Liver (tissue), 9 donors: ENCODE data around the gene PASD1. TPM values are rescaled to one million over a fixed set of nuclear protein-coding genes. Genes with fewer than 3 reads are reported as not detected.

Source experiments
- DNase-seq: peaks from one replicate; pipeline ENCODE4 v3.0.0-alpha.2; 2017; ENCODE audit warnings: low spot score
- H3K27ac ChIP-seq, 2 donors: one replicate each; pipeline ENCODE4 v1.7.0; 2013; ENCODE audit warnings: inconsistent platforms in 2 of 2, low read length in 2 of 2, control low read depth in 1 of 2, low read depth in 1 of 2, mild to moderate bottlenecking in 1 of 2
- H3K27me3 ChIP-seq, 4 donors: one replicate each; pipeline versions ENCODE4 v1.6.1 to v1.7.0; 2013; ENCODE audit warnings: low read length in 3 of 4, inconsistent platforms in 1 of 4, mild to moderate bottlenecking in 1 of 4, moderate library complexity in 1 of 4; ENCODE audit not compliant: control insufficient read depth in 4 of 4, insufficient read depth in 4 of 4
- H3K36me3 ChIP-seq, 4 donors: one replicate each; pipeline versions ENCODE4 v1.6.1 to v1.7.0; 2013; ENCODE audit warnings: low read length in 3 of 4, mild to moderate bottlenecking in 3 of 4, low read depth in 1 of 4, moderate library complexity in 1 of 4; ENCODE audit not compliant: control insufficient read depth in 4 of 4, insufficient read depth in 3 of 4
- H3K4me1 ChIP-seq, 4 donors: one replicate each; pipeline versions ENCODE4 v1.6.1 to v1.7.0; 2013; ENCODE audit warnings: low read length in 3 of 4, mild to moderate bottlenecking in 3 of 4, moderate library complexity in 1 of 4; ENCODE audit not compliant: control insufficient read depth in 4 of 4, insufficient read depth in 4 of 4
- H3K4me3 ChIP-seq, 3 donors: one replicate each; pipeline versions ENCODE4 v1.6.1 to v1.7.0; 2013; ENCODE audit warnings: low read length in 3 of 3, control low read depth in 1 of 3, low read depth in 1 of 3, mild to moderate bottlenecking in 1 of 3
- H3K9ac ChIP-seq, 2 donors: one replicate each; pipeline ENCODE4 v1.7.0; 2013; ENCODE audit warnings: low read length in 2 of 2, mild to moderate bottlenecking in 2 of 2, moderate library complexity in 2 of 2, control low read depth in 1 of 2, low read depth in 1 of 2
- H3K9me3 ChIP-seq, 4 donors: one replicate each; pipeline versions ENCODE4 v1.6.1 to v1.7.0; 2013; ENCODE audit warnings: low read length in 3 of 4; ENCODE audit not compliant: control insufficient read depth in 4 of 4
- ATF3 ChIP-seq: IDR thresholded peaks from 2 replicates; pipeline ENCODE4 v1.6.1; 2016; ENCODE audit warnings: antibody characterized with exemption
- EGR1 ChIP-seq, 2 donors: IDR thresholded peaks; 2 replicates each; pipeline ENCODE4 v1.6.1; 2016 to 2018; ENCODE audit warnings: antibody characterized with exemption in 2 of 2, low read depth in 2 of 2
- FOXA1 ChIP-seq: IDR thresholded peaks from 2 replicates; pipeline ENCODE4 v1.6.1; 2016; ENCODE audit warnings: antibody characterized with exemption
- FOXA2 ChIP-seq: IDR thresholded peaks from 2 replicates; pipeline ENCODE4 v1.6.1; 2016; ENCODE audit warnings: antibody characterized with exemption
- GABPA ChIP-seq, 2 donors: IDR thresholded peaks in 1 of 2; conservative IDR thresholded peaks in 1 of 2; 2 replicates each; pipeline ENCODE4 v1.6.1; 2016; ENCODE audit warnings: antibody characterized with exemption in 2 of 2, mild to moderate bottlenecking in 1 of 2, moderate library complexity in 1 of 2
- HNF4A ChIP-seq, 2 donors: conservative IDR thresholded peaks; 2 replicates each; pipeline ENCODE4 v1.6.1; 2016; ENCODE audit warnings: antibody characterized with exemption in 2 of 2, mild to moderate bottlenecking in 2 of 2
- HNF4G ChIP-seq: IDR thresholded peaks from 2 replicates; pipeline ENCODE4 v1.6.1; 2016; ENCODE audit warnings: antibody characterized with exemption
- JUND ChIP-seq, 2 donors: IDR thresholded peaks; 2 replicates each; pipeline ENCODE4 v1.6.1; 2016; ENCODE audit warnings: antibody characterized with exemption in 2 of 2
- NR2F2 ChIP-seq: IDR thresholded peaks from 2 replicates; pipeline ENCODE4 v1.6.1; 2016; ENCODE audit warnings: antibody characterized with exemption
- RAD21 ChIP-seq, 2 donors: IDR thresholded peaks; 2 replicates each; pipeline ENCODE4 v1.6.1; 2016; ENCODE audit warnings: antibody characterized with exemption in 2 of 2, mild to moderate bottlenecking in 2 of 2
- REST ChIP-seq: IDR thresholded peaks from 2 replicates; pipeline ENCODE4 v1.6.1; 2016; ENCODE audit warnings: antibody characterized with exemption, mild to moderate bottlenecking
- RXRA ChIP-seq, 2 donors: IDR thresholded peaks; 2 replicates each; pipeline ENCODE4 v1.6.1; 2017 to 2018; ENCODE audit warnings: antibody characterized with exemption in 2 of 2, mild to moderate bottlenecking in 1 of 2
- SP1 ChIP-seq: IDR thresholded peaks from 2 replicates; pipeline ENCODE4 v1.6.1; 2018; ENCODE audit warnings: antibody characterized with exemption, mild to moderate bottlenecking
- TAF1 ChIP-seq: conservative IDR thresholded peaks from 2 replicates; pipeline ENCODE4 v1.6.1; 2016; ENCODE audit warnings: antibody characterized with exemption, mild to moderate bottlenecking
- YY1 ChIP-seq: IDR thresholded peaks from 2 replicates; pipeline ENCODE4 v1.6.1; 2016; ENCODE audit warnings: antibody characterized with exemption, mild to moderate bottlenecking
- WGBS: extraction: QIAGEN DNeasy Blood & Tissue Kit; methylation state at CpG from one replicate; pipeline ENCODE4 v1.1.7; 2013; 5-methylcytosine and 5-hydroxymethylcytosine counted together
- polyA plus RNA-seq, 2 donors: library from polyadenylated mRNA; stranded (reverse) in 1 of 2; unstranded in 1 of 2; fragments of 200-250 nt in 1 of 2; fragments of >200 nt in 1 of 2; fragmentation: Nextera tagmentation in 1 of 2; extraction: Ambion mirVana in 1 of 2; gene quantifications; one replicate each; pipeline versions ENCODE4 v1.2.1 to v1.2.3, GENCODE V29; 2013 to 2015
- total RNA-seq, 2 donors: library from RNA; depleted of rRNA; stranded (reverse); fragments of >200 nt; gene quantifications; one replicate each; pipeline ENCODE4 v1.2.3, GENCODE V29; 2014
- TF ChIP-seq, protein P1 (sequence below): IDR thresholded peaks from 2 replicates; pipeline ENCODE4 v1.6.1; 2016; ENCODE audit warnings: antibody characterized with exemption
- TF ChIP-seq, protein P2 (sequence below): fragments of 150-350 bp; IDR thresholded peaks from 2 replicates; pipeline ENCODE4 v1.5.1; 2017; ENCODE audit warnings: improper control_type of control experiment, low read depth, low read length; ENCODE audit not compliant: missing input control
- TF ChIP-seq, protein P3 (sequence below): IDR thresholded peaks from 2 replicates; pipeline ENCODE4 v1.6.1; 2016; ENCODE audit warnings: antibody characterized with exemption
- donor health status: healthy.
- donor health status: healthy.
- donor health status: healthy.
- donor health status: healthy.
- donor health status: healthy.

Gene PASD1
- total and polyA plus RNA-seq, 4 donors: not detected

GRCh38 chrX:151702741-151703340 is 139.4 kb downstream of the PASD1 start:
- H3K36me3 ChIP-seq: no peaks in the 10 kb centered on the region
- no peaks in the 10 kb centered on the region for H3K9me3 ChIP-seq
- TF ChIP-seq NR2F2 (no peak), FOXA1 (no peak), RXRA (IDR thresholded peaks at IDR 0.05) (no peak), FOXA2 (no peak), RAD21 (IDR thresholded peaks at IDR 0.05) (no peak), SP1 (no peak), HNF4G (no peak), HNF4A (conservative IDR thresholded peaks at IDR 0.05) (no peak), TAF1 (no peak), JUND (IDR thresholded peaks at IDR 0.05) (no peak), YY1 (no peak), EGR1 (IDR thresholded peaks at IDR 0.05; ENCODE audit: low read depth in 2 of 2) (no peak), REST (no peak), ATF3 (no peak), GABPA (IDR thresholded peaks at IDR 0.05 in 1 of 2, conservative IDR thresholded peaks at IDR 0.05 in 1 of 2) (no peak)
- TF ChIP-seq, protein P1, sequence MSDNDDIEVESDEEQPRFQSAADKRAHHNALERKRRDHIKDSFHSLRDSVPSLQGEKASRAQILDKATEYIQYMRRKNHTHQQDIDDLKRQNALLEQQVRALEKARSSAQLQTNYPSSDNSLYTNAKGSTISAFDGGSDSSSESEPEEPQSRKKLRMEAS: no peak
- TF ChIP-seq, protein P2, sequence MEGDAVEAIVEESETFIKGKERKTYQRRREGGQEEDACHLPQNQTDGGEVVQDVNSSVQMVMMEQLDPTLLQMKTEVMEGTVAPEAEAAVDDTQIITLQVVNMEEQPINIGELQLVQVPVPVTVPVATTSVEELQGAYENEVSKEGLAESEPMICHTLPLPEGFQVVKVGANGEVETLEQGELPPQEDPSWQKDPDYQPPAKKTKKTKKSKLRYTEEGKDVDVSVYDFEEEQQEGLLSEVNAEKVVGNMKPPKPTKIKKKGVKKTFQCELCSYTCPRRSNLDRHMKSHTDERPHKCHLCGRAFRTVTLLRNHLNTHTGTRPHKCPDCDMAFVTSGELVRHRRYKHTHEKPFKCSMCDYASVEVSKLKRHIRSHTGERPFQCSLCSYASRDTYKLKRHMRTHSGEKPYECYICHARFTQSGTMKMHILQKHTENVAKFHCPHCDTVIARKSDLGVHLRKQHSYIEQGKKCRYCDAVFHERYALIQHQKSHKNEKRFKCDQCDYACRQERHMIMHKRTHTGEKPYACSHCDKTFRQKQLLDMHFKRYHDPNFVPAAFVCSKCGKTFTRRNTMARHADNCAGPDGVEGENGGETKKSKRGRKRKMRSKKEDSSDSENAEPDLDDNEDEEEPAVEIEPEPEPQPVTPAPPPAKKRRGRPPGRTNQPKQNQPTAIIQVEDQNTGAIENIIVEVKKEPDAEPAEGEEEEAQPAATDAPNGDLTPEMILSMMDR: no peak
- TF ChIP-seq, protein P3, sequence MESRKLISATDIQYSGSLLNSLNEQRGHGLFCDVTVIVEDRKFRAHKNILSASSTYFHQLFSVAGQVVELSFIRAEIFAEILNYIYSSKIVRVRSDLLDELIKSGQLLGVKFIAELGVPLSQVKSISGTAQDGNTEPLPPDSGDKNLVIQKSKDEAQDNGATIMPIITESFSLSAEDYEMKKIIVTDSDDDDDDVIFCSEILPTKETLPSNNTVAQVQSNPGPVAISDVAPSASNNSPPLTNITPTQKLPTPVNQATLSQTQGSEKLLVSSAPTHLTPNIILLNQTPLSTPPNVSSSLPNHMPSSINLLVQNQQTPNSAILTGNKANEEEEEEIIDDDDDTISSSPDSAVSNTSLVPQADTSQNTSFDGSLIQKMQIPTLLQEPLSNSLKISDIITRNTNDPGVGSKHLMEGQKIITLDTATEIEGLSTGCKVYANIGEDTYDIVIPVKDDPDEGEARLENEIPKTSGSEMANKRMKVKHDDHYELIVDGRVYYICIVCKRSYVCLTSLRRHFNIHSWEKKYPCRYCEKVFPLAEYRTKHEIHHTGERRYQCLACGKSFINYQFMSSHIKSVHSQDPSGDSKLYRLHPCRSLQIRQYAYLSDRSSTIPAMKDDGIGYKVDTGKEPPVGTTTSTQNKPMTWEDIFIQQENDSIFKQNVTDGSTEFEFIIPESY: no peak
- no peak overlapping the region for H3K9ac ChIP-seq
- WGBS: 80% methylated on average over 7 of the region's 7 CpGs
- H3K27ac ChIP-seq: no peak overlapping the region
- H3K4me1 ChIP-seq: no peaks in the 10 kb centered on the region
- H3K27me3 ChIP-seq: no peaks in the 10 kb centered on the region
- no peak overlapping the region for H3K4me3 ChIP-seq
- DNase-seq: no peak
